ENCODE data around the gene MYOZ1. TPM values are rescaled to one million over a fixed set of nuclear protein-coding genes. Genes with fewer than 3 reads are reported as not detected.

Gene MYOZ1
- total and polyA plus RNA-seq, 2 donors (not counting 3 experiments of a cell fraction or from before 2014, with no cell fraction given): not detected

GRCh38 chr10:73581918-73582317 lies 59.4 kb downstream of the MYOZ1 start:
- no peak overlapping the region for H3K9ac ChIP-seq (replicated peaks; ENCODE audit: extremely low read depth, insufficient read depth, low read length)
- CTCF ChIA-PET: interaction anchor here (0.8 to 1.6 kb wide), 2 partner anchors 9 to 13 kb away, joined by 3 to 6 read pairs; partner anchors contain the start of gene USP54

More at GRCh38 chr10:73581918-73582317, 59.4 kb downstream of the MYOZ1 start:
- POLR2A ChIA-PET: no interaction called here
- Histone ChIP-seq H3K36me3 (ENCODE audit: control insufficient read depth in 2 of 2, extremely low read depth in 1 of 2, insufficient read depth in 2 of 2, low read length in 2 of 2) (no peaks in the 10 kb centered on the region), H4K20me1 (replicated peaks; ENCODE audit: control insufficient read depth, extremely low read depth, insufficient read depth, low read length) (no peaks in the 10 kb centered on the region), H3K4me2 (ENCODE audit: insufficient read depth, low read length) (no peak overlapping the region), H3K9me3 (replicated peaks; ENCODE audit: control insufficient read depth, insufficient read depth, low read length) (no peaks in the 10 kb centered on the region), H3K27me3 (ENCODE audit: control insufficient read depth in 2 of 2, insufficient read depth in 2 of 2, low read length in 2 of 2) (peaks cover 5 to 13% of the 10 kb centered on the region in 2 experiments), H2AFZ (ENCODE audit: low read depth, low read length) (no peak overlapping the region), H3K9me1 (replicated peaks; ENCODE audit: control insufficient read depth, extremely low read depth, insufficient read depth, low read length) (no peaks in the 10 kb centered on the region), H3K27ac (ENCODE audit: insufficient read depth, low read depth, low read length) (no peak overlapping the region), H3K4me1 (ENCODE audit: control insufficient read depth, extremely low read depth, insufficient read depth, low read length) (peaks cover 11% of the 10 kb centered on the region), H3K79me2 (ENCODE audit: control insufficient read depth, insufficient read depth, low read length) (no peaks in the 10 kb centered on the region), H3K4me3 (replicated peaks in 1 of 3; ENCODE audit: insufficient read depth in 1 of 3, low read depth in 1 of 3, low read length in 3 of 3) (no peak overlapping the region)
- FAIRE-seq (no peak), DNase-seq (ENCODE audit: low read depth, low spot score) (no peak)
- TF ChIP-seq MYC (IDR thresholded peaks at IDR 0.05; ENCODE audit: low read depth, low read length) (no peak), MAX (IDR thresholded peaks at IDR 0.05; ENCODE audit: insufficient read depth, insufficient read length) (no peak), EZH2 (IDR thresholded peaks at IDR 0.05; ENCODE audit: borderline replicate concordance, low read depth, low read length, severe bottlenecking) (no peak), JUN (IDR thresholded peaks at IDR 0.05; ENCODE audit: borderline replicate concordance, insufficient read depth, insufficient read length, low read depth) (no peak), POLR2AphosphoS5 (IDR thresholded peaks at IDR 0.05; ENCODE audit: insufficient read depth, low read depth, low read length) (no peak), GATA2 (IDR thresholded peaks at IDR 0.05; ENCODE audit: insufficient read depth, insufficient read length, low read depth, low read length) (no peak), POLR2A (IDR thresholded peaks at IDR 0.05; ENCODE audit: low read depth, low read length) (no peak), FOS (IDR thresholded peaks at IDR 0.05; ENCODE audit: borderline replicate concordance, insufficient read depth, low read length) (no peak)
- TF ChIP-seq, protein P1, sequence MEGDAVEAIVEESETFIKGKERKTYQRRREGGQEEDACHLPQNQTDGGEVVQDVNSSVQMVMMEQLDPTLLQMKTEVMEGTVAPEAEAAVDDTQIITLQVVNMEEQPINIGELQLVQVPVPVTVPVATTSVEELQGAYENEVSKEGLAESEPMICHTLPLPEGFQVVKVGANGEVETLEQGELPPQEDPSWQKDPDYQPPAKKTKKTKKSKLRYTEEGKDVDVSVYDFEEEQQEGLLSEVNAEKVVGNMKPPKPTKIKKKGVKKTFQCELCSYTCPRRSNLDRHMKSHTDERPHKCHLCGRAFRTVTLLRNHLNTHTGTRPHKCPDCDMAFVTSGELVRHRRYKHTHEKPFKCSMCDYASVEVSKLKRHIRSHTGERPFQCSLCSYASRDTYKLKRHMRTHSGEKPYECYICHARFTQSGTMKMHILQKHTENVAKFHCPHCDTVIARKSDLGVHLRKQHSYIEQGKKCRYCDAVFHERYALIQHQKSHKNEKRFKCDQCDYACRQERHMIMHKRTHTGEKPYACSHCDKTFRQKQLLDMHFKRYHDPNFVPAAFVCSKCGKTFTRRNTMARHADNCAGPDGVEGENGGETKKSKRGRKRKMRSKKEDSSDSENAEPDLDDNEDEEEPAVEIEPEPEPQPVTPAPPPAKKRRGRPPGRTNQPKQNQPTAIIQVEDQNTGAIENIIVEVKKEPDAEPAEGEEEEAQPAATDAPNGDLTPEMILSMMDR (IDR thresholded peaks at IDR 0.05; ENCODE audit: extremely low read depth in 1 of 2, insufficient read depth in 1 of 2, low read depth in 1 of 2, low read length in 2 of 2): no peak
- intact Hi-C loops (cut with micrococcal nuclease): no loop called here
- dilution Hi-C loops (cut with MboI; ENCODE audit: extremely low pct_ligation_motif_present, low sequenced_read_pairs): no loop called here
- BruUV-seq (replicated peaks): no TSS peak

Other genes starting within 250 kb of the MYOZ1 start
- gene ANXA7, start 227.4 kb downstream of the MYOZ1 start, total RNA-seq: 81.6 and 86.0 TPM in 2 replicates
- gene ANXA7, start 227.4 kb downstream of the MYOZ1 start, polyA plus RNA-seq: 56.5 and 62.6 TPM in 2 replicates
- gene MSS51, start 207.9 kb downstream of the MYOZ1 start, total RNA-seq: 3.1 and 3.5 TPM in 2 replicates
- 1.8 and 2.3 TPM in 2 replicates for gene MSS51, start 207.9 kb downstream of the MYOZ1 start, polyA plus RNA-seq
- gene PPP3CB, start 145.4 kb downstream of the MYOZ1 start, total RNA-seq: 29.8 and 30.4 TPM in 2 replicates
- gene PPP3CB, start 145.4 kb downstream of the MYOZ1 start, polyA plus RNA-seq: 7.8 and 13.5 TPM in 2 replicates
- 13.5 and 14.2 TPM in 2 replicates for gene USP54, start 50.1 kb downstream of the MYOZ1 start, total RNA-seq
- gene USP54, start 50.1 kb downstream of the MYOZ1 start, polyA plus RNA-seq: 6.5 and 9.3 TPM in 2 replicates
- gene SYNPO2L, start 14.6 kb upstream of the MYOZ1 start, total RNA-seq: not detected in 2 replicates
- gene SYNPO2L, start 14.6 kb upstream of the MYOZ1 start, polyA plus RNA-seq: not detected in 2 replicates
- 6.9 and 7.7 TPM in 2 replicates for gene AGAP5, start 56.6 kb upstream of the MYOZ1 start, total RNA-seq
- gene AGAP5, start 56.6 kb upstream of the MYOZ1 start, polyA plus RNA-seq: 4.4 and 4.9 TPM in 2 replicates
- 91.2 and 95.5 TPM in 2 replicates for gene SEC24C, start 102.9 kb upstream of the MYOZ1 start, total RNA-seq
- 108 and 117 TPM in 2 replicates for gene SEC24C, start 102.9 kb upstream of the MYOZ1 start, polyA plus RNA-seq
- gene CHCHD1, start 140.6 kb upstream of the MYOZ1 start, total RNA-seq: 31.7 and 34.9 TPM in 2 replicates
- gene CHCHD1, start 140.6 kb upstream of the MYOZ1 start, polyA plus RNA-seq: 32.1 and 39.2 TPM in 2 replicates
- 111 and 112 TPM in 2 replicates for gene ZSWIM8, start 144.1 kb upstream of the MYOZ1 start, total RNA-seq
- gene ZSWIM8, start 144.1 kb upstream of the MYOZ1 start, polyA plus RNA-seq: 230 and 372 TPM in 2 replicates
- gene NDST2, start 170.1 kb upstream of the MYOZ1 start, total RNA-seq: 26.3 and 30.2 TPM in 2 replicates
- 25.0 and 30.1 TPM in 2 replicates for gene NDST2, start 170.1 kb upstream of the MYOZ1 start, polyA plus RNA-seq
- 28.1 and 33.6 TPM in 2 replicates for gene CAMK2G, start 233.1 kb upstream of the MYOZ1 start, total RNA-seq
- 26.8 and 27.2 TPM in 2 replicates for gene CAMK2G, start 233.1 kb upstream of the MYOZ1 start, polyA plus RNA-seq

Data from endothelial cell of umbilical vein (primary cell).